GM18873 (cell line): ENCODE measurements around the gene TMPRSS11E.
"Not testable (repeated sequence)": the region's sequence is repeated elsewhere in the genome, so short reads cannot be mapped to it uniquely, and the experiment has no call there.

Experiments
- ATAC-seq: cut with Tn5 transposase; IDR thresholded peaks from one replicate; pipeline ENCODE4 v1.9.1; 2021; ENCODE audit warnings: mild to moderate bottlenecking, moderate library complexity, moderate number of reproducible peaks; ENCODE audit not compliant: unreplicated experiment, low FRiP score

Gene TMPRSS11E

DNA sequence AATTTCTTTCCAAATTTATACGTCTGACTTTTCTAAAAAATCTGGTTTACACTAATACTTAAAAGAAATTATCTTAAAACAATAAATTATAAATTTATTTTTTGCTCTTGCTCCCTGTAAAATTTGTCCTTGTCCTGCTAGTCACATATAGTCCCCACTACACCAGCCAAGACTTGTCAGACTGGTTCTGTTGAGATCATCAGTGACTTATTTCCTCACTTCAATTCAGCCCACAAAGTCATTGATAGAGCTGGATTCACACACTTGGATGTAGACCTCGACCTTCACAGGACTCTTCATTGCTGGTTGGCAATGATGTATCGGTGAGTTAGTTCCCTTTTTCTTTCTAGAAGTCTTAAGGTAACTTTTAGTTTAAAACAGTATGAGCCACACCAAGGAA lies at the start of gene TMPRSS11E:
Gene TMPRSS11E (plus strand): TSS at position 263 of the 400 bp plus-strand sequence. CDS start 50 bp downstream, at position 313.
- no peak for ATAC-seq

DNA sequence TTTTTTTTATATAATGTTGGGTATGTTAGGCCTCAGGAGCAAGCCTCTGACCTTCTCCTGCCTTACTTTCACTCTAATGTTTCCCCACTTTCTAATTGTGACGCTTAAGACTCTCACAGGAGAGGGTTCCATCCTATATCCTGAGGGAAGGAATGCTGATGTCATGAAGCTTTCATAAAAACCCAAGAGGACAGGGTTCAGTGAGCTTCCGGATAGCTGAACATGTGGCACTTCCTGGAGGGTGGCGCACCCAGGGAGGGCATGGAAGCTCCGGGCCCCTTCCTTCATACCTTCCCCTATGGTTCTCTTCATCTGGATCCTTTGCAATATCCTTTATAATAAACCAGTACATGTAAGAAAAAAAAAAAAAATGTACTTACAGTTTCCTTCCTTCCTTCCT lies 48.0 kb upstream of the TMPRSS11E start:
- no peak for ATAC-seq

GRCh38 chr4:68401231-68401630 lies 46.0 kb upstream of the TMPRSS11E start:
- no peak for ATAC-seq

DNA sequence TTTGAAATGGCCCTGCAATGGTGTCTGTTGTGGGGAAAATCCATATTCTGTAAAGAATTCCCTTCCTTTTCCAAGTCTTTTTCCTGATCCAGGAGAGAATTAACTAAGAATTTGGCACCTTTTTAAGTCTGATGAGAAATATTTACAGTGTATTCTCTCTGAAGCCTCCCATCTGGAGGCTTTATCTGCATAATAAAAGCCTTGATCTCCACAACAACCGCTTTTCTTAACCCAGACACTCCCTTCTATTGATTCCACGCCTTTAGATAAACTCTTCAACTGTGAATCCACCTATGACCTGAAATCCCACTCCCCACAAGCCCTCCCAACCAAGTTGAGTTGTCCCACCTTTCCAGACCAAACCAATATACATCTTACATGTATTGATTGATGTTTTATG lies 43.1 kb upstream of the TMPRSS11E start:
- no peak for ATAC-seq

GRCh38 chr4:68405718-68406478 lies 41.4 kb upstream of the TMPRSS11E start:
- not testable (repeated sequence) for ATAC-seq

DNA sequence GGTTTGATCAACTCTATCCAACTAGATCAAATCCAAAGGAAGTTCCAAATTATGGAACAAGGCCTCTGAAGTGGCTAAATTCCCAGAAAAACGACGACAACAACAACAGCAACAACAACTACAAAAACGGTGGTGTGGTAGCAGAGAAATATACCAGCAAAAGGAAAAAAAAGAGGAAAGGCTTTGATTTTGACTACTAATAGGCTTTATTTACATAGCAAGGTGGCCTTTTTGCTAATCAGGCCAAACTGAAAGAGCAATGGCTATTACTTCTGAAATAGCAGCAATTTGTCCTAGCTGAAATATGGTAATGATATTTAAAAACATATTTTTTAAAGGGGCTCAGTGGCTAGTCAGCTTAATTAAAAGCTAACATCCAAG lies 40.8 kb upstream of the TMPRSS11E start:
- no peak for ATAC-seq

DNA sequence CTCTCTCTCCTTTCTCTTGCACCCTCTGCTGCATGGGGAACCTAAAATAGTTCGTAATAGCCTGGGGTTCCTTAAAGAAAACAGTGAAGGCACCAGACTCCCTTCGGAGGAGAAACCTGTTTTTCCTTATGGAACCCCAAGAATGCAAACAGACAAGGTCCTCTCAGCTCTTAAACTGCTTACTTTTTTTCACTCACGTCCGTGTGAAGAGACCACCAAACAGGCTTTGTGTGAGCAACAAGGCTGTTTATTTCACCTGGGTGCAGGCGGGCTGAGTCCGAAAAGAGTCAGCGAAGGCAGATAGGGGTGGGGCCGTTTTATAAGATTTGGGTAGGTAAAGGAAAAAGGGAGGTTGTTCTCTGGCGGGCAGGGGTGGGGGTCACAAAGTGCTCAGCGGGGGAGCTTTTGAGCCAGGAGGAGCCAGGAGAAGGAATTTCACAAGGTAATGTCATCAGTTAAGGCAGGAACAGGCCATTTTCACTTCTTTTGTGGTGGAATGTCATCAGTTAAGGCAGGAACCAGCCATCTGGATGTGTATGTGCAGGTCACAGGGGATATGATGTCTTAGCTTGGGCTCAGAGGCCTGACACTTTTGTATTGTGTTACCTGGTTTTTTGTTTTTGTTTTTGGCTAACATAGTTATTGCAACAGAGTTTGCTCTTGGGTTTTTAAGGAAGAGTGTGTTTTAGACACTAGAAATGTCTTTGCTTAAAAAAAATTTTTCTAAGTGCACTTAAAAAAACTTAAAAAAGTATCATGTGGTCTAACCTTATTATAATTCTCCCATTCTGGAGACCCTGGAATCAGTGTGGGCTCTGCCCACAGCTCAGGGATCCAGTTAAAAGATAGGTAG lies 40.0 kb upstream of the TMPRSS11E start:
- ATAC-seq = not testable (repeated sequence)

GRCh38 chr4:68407868-68408190 lies 39.4 kb upstream of the TMPRSS11E start:
- ATAC-seq = no peak

DNA sequence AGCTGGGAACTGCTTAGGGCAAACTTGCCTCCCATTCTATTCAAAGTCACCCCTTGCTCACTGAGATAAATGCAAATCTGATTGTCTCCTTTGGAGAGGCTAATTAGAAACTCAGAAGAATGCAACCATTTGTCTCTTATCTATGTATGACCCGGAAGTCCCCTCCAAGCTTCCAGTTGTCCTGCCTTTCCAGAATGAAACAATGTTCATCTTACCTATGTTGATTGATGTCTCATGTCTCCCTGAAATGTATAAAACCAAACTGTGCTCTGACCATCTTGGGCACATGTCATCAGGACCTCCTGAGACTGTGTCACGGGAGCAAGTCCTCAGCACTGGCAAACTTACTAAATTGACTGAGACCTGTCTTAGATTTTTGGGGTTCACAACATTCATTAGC lies 37.1 kb upstream of the TMPRSS11E start:
- ATAC-seq = no peak

DNA sequence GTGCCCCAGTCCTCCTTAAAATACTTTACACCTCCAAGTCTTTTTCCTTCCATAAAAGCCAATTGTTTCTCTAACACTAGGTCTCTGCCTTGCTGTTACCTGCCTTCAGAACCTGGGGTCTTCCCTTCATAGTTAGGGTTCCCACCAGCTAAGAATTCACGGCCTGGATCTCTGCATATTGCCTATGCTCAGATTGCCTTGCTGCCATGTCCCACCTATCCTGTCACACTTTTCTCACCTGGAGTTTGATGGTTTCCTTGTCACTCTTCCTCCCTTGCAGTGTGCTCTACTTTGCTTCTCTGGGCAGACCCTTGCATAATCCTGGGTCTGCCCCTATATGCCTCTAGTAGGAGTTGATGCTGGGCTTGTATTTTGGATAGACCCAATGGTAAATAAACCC lies 36.6 kb upstream of the TMPRSS11E start:
- ATAC-seq = no peak

DNA sequence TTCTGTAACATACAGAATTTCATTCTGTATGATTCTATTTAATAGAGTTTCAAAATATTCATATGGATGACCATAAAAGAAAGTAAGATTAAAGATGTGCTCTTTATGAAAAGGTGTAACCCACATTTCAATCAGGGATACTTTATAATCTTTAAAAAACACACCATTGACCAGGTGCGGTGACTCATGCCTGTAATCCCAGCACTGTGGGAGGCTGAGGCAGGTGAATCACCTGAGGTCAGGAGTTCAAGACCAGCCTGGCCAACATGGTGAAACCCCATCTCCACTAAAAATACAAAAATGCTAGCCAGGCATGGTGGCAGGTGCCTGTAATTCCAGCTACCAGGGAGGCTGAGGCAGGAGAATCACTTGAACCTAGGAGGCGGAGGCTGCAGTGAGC lies 35.2 kb upstream of the TMPRSS11E start:
- not testable (repeated sequence) for ATAC-seq

GRCh38 chr4:68416591-68416990 lies 30.7 kb upstream of the TMPRSS11E start:
- ATAC-seq = no peak

- no peak for ATAC-seq
These were observed 20.7 kb upstream of the TMPRSS11E start for GRCh38 chr4:68426516-68426915.

DNA sequence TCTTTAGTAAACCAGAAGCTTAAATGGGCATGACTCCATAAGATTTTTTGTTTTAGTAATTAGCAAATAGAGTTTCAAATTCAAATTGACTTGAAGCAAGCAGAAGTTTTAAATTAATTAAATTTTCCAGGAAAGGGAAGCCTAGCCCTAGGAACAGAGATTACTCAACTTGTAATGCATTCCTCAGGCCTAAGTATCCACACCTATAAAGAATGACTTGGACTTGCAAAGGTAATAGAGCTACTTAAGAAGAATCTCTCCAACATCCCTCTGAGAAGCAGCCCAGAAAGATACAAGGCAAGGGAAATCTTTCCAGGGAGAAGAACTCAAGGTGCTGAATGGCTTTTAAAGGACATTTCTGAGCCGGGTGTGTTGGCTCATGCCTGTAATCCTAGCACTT lies 16.9 kb upstream of the TMPRSS11E start:
- no peak for ATAC-seq

DNA sequence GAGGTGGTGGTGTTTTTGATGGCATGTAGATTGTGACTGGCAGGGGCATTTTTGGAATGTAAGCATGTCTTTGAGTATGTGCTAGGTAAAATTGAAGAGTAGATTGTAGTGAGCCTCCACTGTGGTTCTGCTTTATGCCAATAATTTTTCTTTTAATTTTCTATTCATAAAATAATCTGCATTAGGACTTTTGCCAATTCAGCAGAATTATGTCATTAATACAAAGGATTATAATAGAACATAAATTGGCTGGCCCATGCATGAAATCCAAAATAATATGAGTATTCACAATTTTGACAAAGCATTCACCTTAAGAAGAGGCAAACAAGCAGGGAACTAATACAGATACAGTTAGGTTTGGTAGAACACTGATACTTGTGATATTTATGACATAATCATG lies 14.9 kb upstream of the TMPRSS11E start:
- ATAC-seq = no peak

DNA sequence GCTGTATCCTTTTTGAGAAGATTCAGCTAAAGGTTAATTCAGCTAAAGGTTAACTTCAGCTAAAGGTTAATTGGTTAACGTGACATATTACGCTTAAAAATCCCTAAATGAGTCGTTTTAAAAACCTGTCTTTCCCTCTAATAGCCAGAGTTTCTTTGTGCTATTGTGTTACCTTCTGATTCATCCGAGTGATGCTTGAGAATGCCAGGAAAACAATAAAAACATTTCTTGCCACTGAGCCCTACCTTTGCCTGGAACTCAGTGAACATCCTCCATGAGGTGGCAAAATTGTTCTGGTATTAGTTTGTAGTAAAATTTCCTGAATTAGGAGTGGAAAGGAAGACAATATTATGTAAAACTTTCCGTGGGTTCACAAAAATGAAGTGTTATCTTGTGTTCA lies 13.7 kb upstream of the TMPRSS11E start:
- ATAC-seq = no peak

- no peak for ATAC-seq
These were observed 13.0 kb upstream of the TMPRSS11E start for GRCh38 chr4:68434277-68434676.

- ATAC-seq = no peak
These were observed 12.4 kb upstream of the TMPRSS11E start for GRCh38 chr4:68434836-68435235.

DNA sequence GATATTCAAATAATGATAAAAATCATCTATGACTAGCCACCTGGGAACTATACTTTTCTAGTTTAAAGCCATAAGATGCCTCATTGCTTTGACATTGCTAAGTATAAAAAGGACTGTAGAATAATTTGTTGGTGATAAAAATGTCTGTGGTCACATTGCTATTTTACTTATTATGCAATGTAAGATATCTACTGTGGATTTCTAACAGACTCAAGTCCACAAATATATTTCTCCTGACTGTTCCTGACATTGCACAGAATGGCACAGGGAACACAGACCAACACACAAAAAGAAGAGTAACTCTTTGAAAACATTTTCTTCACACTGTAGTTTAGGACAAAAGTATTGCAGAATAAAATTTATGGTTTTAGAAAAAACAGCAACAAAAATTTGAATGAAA lies 2.2 kb upstream of the TMPRSS11E start:
- no peak for ATAC-seq

DNA sequence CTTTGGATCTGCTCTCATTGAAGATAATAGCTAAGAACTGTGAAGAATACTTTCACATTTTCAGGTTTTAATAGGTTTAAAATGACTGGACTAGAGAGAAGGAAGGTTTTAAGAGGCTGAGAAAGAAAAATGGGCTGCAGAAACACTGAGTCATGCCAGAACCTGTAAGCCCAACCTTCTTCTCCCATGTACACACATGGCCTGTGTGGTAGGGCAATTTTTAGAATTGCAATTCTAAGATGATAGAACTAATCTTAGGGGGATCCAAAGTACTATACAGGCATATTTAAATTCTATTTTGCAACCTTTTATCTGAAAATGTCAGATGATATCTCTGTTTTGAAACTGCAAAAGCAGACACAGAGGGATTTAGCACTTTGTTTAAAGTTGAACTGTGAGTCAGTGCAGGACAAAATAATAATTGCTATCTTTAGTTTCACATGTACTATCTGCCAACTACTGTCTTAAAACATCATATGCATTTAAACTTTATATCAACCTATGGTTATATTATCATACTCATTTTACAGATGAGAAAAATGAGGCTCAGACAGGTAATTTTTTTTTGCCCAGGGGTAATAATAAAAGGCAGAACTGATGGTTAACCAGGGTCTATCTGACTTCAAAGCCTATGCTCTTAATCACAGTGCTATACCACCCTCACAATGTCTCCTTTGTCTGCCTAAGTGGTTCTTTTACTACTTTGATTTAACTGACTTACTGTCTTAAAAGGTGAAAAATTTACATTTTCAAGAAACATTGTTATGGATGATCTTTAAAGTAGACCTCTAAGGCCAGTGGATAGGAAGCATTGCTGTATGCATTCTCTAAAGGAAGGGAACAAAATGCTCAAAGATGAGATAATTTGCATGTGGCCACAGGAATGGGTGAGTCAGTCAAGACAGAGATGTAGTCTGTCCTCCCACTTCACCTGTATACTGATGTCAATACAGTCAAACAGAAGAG lies 4.3 kb downstream of the TMPRSS11E start:
- peak; percentile 74 for ATAC-seq

- no peak for ATAC-seq
These were observed 12.8 kb downstream of the TMPRSS11E start for GRCh38 chr4:68460085-68460484.
